CD4-positive, CD25-positive, alpha-beta regulatory T cell (primary cell): ENCODE data around the gene EPB41L2. TPM values are rescaled to one million over a fixed set of nuclear protein-coding genes. Genes with fewer than 3 reads are reported as not detected.

Source experiments
- ATAC-seq, 2 donors: fragments of 150-1000 bp; cut with Tn5 transposase; one replicate each; pipeline ENCODE4 v1.10.0; 2021; ENCODE audit warnings: low read depth in 2 of 2, moderate number of reproducible peaks in 2 of 2, moderate library complexity in 1 of 2
- DNase-seq, 3 donors: peaks; one replicate each; pipeline versions ENCODE4 v3.0.0 to v3.0.0-alpha.2; 2012 to 2022; ENCODE audit warnings: mixed read lengths in 1 of 3
- H3K27ac ChIP-seq: one replicate; pipeline ENCODE4 v1.7.0; 2013; ENCODE audit warnings: mild to moderate bottlenecking, low read length; ENCODE audit not compliant: insufficient read depth, poor library complexity, severe bottlenecking
- H3K27me3 ChIP-seq: one replicate; pipeline ENCODE4 v1.7.0; 2013; ENCODE audit warnings: low read length; ENCODE audit not compliant: control insufficient read depth, insufficient read depth
- H3K36me3 ChIP-seq: one replicate; pipeline ENCODE4 v1.7.0; 2013; ENCODE audit warnings: mild to moderate bottlenecking, low read length, moderate library complexity; ENCODE audit not compliant: control insufficient read depth, insufficient read depth
- H3K4me1 ChIP-seq: 2 replicates; pipeline ENCODE4 v1.7.0; 2013; ENCODE audit warnings: mild to moderate bottlenecking, low read length; ENCODE audit not compliant: insufficient read depth, control insufficient read depth, poor library complexity, severe bottlenecking
- H3K4me3 ChIP-seq: one replicate; pipeline ENCODE4 v1.7.0; 2013; ENCODE audit warnings: low read depth, mild to moderate bottlenecking, low read length, moderate library complexity
- H3K9me3 ChIP-seq, 2 experiments: 1 replicate in 1 of 2; 2 replicates in 1 of 2; pipeline ENCODE4 v1.7.0; 2013; ENCODE audit warnings: low read length in 2 of 2, mild to moderate bottlenecking in 1 of 2, moderate library complexity in 1 of 2; ENCODE audit not compliant: control insufficient read depth in 2 of 2
- H3K27ac Mint-ChIP-seq, 3 donors: one replicate each; pipeline ENCODE4 v1.8.0; 2020 to 2022; ENCODE audit warnings: mild to moderate bottlenecking in 3 of 3, mixed read lengths in 3 of 3, moderate library complexity in 2 of 3
- H3K27me3 Mint-ChIP-seq: one replicate; pipeline ENCODE4 v1.8.0; 2022; ENCODE audit warnings: mild to moderate bottlenecking, mixed read lengths
- H3K36me3 Mint-ChIP-seq: one replicate; pipeline ENCODE4 v1.8.0; 2020; ENCODE audit warnings: mixed read lengths
- H3K4me1 Mint-ChIP-seq, 4 donors: one replicate each; pipeline ENCODE4 v1.8.0; 2020 to 2022; ENCODE audit warnings: mixed read lengths in 4 of 4, mild to moderate bottlenecking in 1 of 4
- H3K4me3 Mint-ChIP-seq, 4 donors: one replicate each; pipeline ENCODE4 v1.8.0; 2020 to 2022; ENCODE audit warnings: mild to moderate bottlenecking in 4 of 4, mixed read lengths in 4 of 4, moderate library complexity in 3 of 4
- H3K9me3 Mint-ChIP-seq, 7 donors: one replicate each; pipeline ENCODE4 v1.8.0; 2020 to 2022; ENCODE audit warnings: mixed read lengths in 7 of 7, mild to moderate bottlenecking in 3 of 7, moderate library complexity in 2 of 7
- polyA plus RNA-seq, 4 donors: library from polyadenylated mRNA; unstranded; fragments of 300-500 nt; fragmentation: Illumina TruSeq; gene quantifications; one replicate each; pipeline ENCODE4 v1.2.3, GENCODE V29; 2021
- total RNA-seq: library from RNA; stranded (reverse); gene quantifications from one replicate; pipeline ENCODE4 v1.2.3, GENCODE V29; 2022

Gene EPB41L2
- total and polyA plus RNA-seq, 5 donors from 2014 or later: 3.3 to 13.6 (median 3.8) TPM

DNA sequence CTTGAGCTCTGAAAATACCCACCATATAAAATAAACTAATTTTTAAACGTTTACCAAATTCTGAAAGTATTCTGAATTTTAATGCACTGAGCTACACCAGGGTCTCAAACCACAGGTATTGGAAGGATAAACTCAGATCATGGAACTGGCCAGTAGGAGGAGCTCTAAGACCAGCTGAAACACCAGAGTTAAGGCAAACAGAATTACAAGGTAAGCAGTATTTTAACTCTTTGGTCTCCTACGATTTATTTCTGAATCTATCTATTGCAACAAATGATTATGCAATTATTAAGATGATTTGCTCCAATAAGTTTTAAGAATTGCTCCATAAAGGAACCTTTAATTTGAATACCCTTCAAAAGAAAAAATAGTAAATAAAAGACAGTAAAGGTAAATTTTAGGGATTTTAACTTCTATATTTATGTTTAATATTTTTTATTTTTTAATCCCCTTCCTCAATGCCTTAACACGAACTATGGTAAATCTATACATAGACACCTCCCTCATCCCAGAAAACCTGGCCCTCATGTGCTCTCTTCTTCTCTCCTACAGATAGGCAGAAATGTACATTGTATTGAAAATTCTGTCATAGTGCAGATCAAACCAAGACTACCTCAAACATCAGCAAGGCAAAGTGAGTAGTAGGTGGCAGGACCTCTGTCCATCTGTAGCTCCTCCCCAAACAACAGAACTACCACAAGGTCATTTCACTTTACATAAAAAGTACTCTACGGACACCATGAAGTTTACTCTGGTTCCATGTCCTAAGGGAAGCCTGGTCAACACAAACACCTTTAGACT is 177.5 kb downstream of the EPB41L2 start:
- H3K9me3 Mint-ChIP-seq: no peaks in the 10 kb centered on the region
- Histone ChIP-seq H3K4me3 (no peak overlapping the region), H3K27me3 (no peaks in the 10 kb centered on the region), H3K27ac (no peak overlapping the region), H3K36me3 (no peaks in the 10 kb centered on the region), H3K9me3 (no peaks in the 10 kb centered on the region), H3K4me1 (no peaks in the 10 kb centered on the region)
- peak; percentile 62 to 86 (median 77) for DNase-seq
- peaks cover 4% of the 10 kb centered on the region for H3K27me3 Mint-ChIP-seq
- no peak overlapping the region for H3K27ac Mint-ChIP-seq
- no peak overlapping the region for H3K4me3 Mint-ChIP-seq
- H3K36me3 Mint-ChIP-seq: peaks cover 3% of the 10 kb centered on the region
- ATAC-seq: peak; percentile 90 to 92
- no peaks in the 10 kb centered on the region for H3K4me1 Mint-ChIP-seq

DNA sequence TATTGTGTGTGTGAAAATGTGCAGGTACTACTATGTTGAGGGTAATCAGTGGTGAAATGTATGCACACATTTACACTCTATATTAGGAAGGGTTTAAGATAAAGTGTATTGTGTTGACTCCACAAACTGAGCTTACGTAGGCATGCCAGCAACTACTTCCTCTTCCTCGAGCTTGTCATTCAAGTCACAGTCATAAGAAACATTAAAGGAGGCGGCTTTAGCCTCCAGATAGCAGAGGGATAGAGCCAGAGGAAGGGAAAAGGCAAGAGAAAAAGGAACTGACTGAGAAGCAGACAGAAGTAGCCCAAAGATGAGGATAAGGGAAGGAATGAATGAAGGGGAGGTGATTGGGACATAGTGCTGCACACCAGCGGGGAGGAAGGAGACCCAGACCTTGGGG is 180.7 kb downstream of the EPB41L2 start:
- Histone ChIP-seq H3K4me3 (no peak overlapping the region), H3K9me3 (no peaks in the 10 kb centered on the region), H3K27ac (no peak overlapping the region), H3K36me3 (no peaks in the 10 kb centered on the region), H3K4me1 (no peaks in the 10 kb centered on the region), H3K27me3 (no peaks in the 10 kb centered on the region)
- no peak for ATAC-seq
- H3K27ac Mint-ChIP-seq: no peak overlapping the region
- no peak for DNase-seq
- peaks cover 3% of the 10 kb centered on the region for H3K36me3 Mint-ChIP-seq
- no peaks in the 10 kb centered on the region for H3K4me1 Mint-ChIP-seq
- peaks cover 4% of the 10 kb centered on the region for H3K27me3 Mint-ChIP-seq
- no peaks in the 10 kb centered on the region for H3K9me3 Mint-ChIP-seq
- no peak overlapping the region for H3K4me3 Mint-ChIP-seq

DNA sequence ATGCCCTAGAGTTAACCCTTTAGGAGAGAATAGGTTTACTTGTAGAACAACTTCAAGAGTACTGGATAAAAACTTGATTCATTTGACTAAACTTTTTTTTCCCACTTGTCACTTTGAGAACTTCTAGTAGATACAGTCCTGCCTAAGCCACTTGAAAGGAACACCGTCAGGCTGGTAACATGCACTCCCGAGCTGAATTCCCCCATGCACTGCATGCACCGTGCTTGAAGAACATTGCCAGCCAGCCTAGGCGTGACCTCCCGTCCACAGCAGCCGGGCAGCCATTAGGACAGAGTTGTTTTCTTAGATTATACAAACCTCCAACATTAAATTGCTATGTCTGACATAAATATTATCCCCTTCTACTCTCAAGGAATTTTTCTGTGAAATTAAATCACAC is 183.2 kb downstream of the EPB41L2 start:
- H3K9me3 ChIP-seq: no peaks in the 10 kb centered on the region
- peaks cover 6% of the 10 kb centered on the region for H3K36me3 Mint-ChIP-seq
- H3K4me1 ChIP-seq: no peaks in the 10 kb centered on the region
- no peak overlapping the region for H3K4me3 Mint-ChIP-seq
- no peaks in the 10 kb centered on the region for H3K27me3 ChIP-seq
- H3K4me3 ChIP-seq: no peak overlapping the region
- DNase-seq: no peak
- H3K27ac Mint-ChIP-seq: no peak overlapping the region
- no peaks in the 10 kb centered on the region for H3K4me1 Mint-ChIP-seq
- H3K36me3 ChIP-seq: no peaks in the 10 kb centered on the region
- H3K27me3 Mint-ChIP-seq: no peaks in the 10 kb centered on the region
- ATAC-seq: no peak
- no peaks in the 10 kb centered on the region for H3K9me3 Mint-ChIP-seq
- H3K27ac ChIP-seq: no peak overlapping the region

DNA sequence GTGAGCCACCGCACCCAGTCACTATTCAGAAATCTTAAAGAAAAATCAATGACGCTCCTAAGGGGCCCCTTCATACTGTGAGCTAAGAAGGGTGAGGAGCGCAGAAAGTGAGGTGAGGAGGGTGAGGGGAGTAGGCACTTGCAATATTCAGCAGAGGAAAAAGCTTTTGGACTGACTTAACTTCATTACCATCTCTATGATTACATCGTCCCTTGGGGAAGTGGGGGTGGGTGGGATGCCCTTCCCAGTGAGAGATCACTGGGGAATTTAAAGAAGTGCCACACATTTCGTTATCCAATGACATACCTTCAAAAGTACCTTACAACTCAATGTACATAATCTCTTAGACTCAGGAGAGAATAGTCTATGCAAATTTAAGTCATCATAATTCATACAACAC is 189.3 kb downstream of the EPB41L2 start:
- no peaks in the 10 kb centered on the region for H3K27me3 Mint-ChIP-seq
- no peaks in the 10 kb centered on the region for H3K9me3 ChIP-seq
- H3K9me3 Mint-ChIP-seq: no peaks in the 10 kb centered on the region
- ATAC-seq (no peak), DNase-seq (no peak)
- H3K36me3 ChIP-seq: no peaks in the 10 kb centered on the region
- H3K27me3 ChIP-seq: no peaks in the 10 kb centered on the region
- H3K36me3 Mint-ChIP-seq: peaks cover 12% of the 10 kb centered on the region
- H3K4me3 ChIP-seq: no peak overlapping the region
- no peak overlapping the region for H3K27ac ChIP-seq
- peaks cover 0 to 6% (median 2%) of the 10 kb centered on the region in 4 donors for H3K4me1 Mint-ChIP-seq
- H3K4me1 ChIP-seq: no peaks in the 10 kb centered on the region
- no peak overlapping the region for H3K4me3 Mint-ChIP-seq
- no peak overlapping the region for H3K27ac Mint-ChIP-seq

DNA sequence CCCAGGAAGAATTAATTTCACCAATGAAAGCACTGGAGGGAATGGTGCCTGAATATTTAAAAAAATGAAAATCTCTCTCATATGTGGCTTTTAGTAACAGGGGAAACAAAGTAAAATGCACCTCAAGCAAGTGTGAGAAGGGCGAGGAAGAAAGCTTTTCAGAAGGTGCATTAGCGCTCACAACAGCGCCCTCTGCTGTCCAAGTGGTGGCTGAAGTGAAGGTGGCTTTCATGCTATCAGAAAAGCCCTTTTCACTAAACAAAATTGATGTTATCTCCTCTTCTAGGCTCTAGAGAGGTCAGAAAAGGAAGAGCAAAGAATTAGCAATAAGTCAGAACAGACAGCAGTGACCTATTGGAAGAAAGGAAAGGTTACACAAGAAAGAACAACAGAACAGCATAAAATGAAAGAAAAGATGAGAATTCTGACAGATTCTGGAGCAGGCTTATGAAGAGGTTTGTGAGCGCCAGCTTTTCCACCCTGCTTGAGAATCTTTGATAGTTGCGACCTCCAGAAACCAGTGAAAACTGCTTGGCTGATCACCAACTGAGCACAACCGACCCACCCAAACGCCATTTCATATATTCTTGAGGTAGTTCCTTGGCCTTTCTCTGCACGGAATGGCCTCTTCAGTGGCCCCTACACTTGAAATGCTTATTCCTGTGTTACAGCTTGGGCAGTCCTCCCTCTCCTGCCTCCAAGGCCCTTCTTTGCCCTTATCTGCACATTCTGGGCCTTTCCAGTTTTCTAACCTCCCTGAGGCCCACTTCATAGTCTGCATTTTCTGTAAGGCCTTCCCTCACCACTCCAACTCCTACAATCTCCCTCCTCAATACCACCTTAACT is 190.6 kb downstream of the EPB41L2 start:
- no peaks in the 10 kb centered on the region for H3K27me3 ChIP-seq
- H3K27ac ChIP-seq: no peak overlapping the region
- Mint-ChIP-seq H3K4me3 (no peak overlapping the region), H3K27me3 (no peaks in the 10 kb centered on the region), H3K36me3 (peaks cover 12% of the 10 kb centered on the region), H3K27ac (no peak overlapping the region), H3K4me1 (peaks cover 0 to 6% (median 2%) of the 10 kb centered on the region in 4 donors), H3K9me3 (no peaks in the 10 kb centered on the region)
- H3K4me3 ChIP-seq: no peak overlapping the region
- H3K4me1 ChIP-seq: no peaks in the 10 kb centered on the region
- DNase-seq: peak; percentile 46 to 69 (median 56)
- no peak for ATAC-seq
- H3K9me3 ChIP-seq: no peaks in the 10 kb centered on the region
- H3K36me3 ChIP-seq: no peaks in the 10 kb centered on the region

DNA sequence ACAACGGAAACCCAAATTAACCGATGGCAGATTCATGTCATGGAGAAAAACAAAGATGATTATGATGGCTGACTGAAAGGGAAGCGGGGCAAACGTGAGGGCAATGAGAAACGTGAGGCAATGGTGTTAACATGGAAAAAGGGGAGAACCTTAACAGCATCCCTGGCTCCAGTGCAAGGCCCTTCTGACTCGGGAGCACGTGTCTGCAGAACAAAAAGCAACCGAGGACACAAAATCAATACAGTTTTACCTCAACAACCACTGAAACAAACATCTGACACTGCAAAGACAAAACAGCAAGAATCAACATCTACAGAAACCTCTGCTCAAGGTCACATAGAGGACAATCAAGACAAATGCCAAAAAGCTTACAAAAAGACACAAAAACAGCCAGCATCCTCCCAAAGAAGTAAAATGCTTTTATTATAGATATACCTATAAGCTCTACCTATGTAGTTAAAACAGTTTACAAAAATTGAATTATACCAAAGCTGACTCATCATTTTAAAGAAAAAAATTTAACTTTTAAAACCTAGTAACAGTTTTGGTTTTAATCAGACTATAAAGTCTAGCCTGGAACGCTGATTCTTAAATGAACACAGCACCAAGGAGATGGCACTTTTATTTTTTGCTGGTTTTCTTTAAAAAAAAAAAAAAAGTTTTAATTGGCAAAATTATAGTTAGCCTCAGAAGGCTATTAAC is 192.7 kb downstream of the EPB41L2 start:
- H3K4me1 Mint-ChIP-seq: peaks cover 0 to 6% (median 2%) of the 10 kb centered on the region in 4 donors
- ATAC-seq (no peak), DNase-seq (no peak)
- Histone ChIP-seq H3K4me1 (no peaks in the 10 kb centered on the region), H3K27ac (no peak overlapping the region), H3K27me3 (no peaks in the 10 kb centered on the region), H3K4me3 (no peak overlapping the region), H3K36me3 (no peaks in the 10 kb centered on the region), H3K9me3 (no peaks in the 10 kb centered on the region)
- H3K36me3 Mint-ChIP-seq: peaks cover 12% of the 10 kb centered on the region
- H3K27ac Mint-ChIP-seq: no peak overlapping the region
- H3K27me3 Mint-ChIP-seq: no peaks in the 10 kb centered on the region
- no peak overlapping the region for H3K4me3 Mint-ChIP-seq
- no peaks in the 10 kb centered on the region for H3K9me3 Mint-ChIP-seq

DNA sequence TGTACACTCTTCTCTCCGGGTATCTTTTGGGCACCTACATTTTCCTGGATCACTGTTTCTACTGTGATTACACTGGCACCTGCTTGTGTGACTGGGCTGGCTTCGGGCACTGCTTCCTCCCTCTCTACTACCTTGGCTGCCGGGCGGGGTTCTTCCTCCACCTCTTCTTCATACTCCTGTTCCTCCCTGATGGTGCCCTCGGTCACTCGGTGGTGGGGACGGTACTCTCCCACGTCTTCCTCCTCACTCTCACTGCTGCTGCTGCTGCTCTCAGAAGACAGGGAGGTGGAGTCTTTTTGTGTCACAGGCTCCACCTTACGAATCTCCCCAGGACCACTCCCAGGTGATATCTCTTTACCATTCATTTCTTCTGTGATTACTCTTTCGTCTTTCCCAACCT is 193.4 kb downstream of the EPB41L2 start:
- Mint-ChIP-seq H3K27ac (no peak overlapping the region), H3K27me3 (no peaks in the 10 kb centered on the region), H3K4me1 (peaks cover 0 to 6% (median 2%) of the 10 kb centered on the region in 4 donors), H3K9me3 (no peaks in the 10 kb centered on the region), H3K4me3 (no peak overlapping the region), H3K36me3 (peaks cover 9% of the 10 kb centered on the region)
- no peaks in the 10 kb centered on the region for H3K27me3 ChIP-seq
- DNase-seq (no peak), ATAC-seq (no peak)
- H3K4me1 ChIP-seq: no peaks in the 10 kb centered on the region
- H3K27ac ChIP-seq: no peak overlapping the region
- H3K36me3 ChIP-seq: no peaks in the 10 kb centered on the region
- no peak overlapping the region for H3K4me3 ChIP-seq
- no peaks in the 10 kb centered on the region for H3K9me3 ChIP-seq
